Activated naive CD4-positive, alpha-beta T cell treated with anti-CD3 and anti-CD28 coated beads for 36 hours (primary cell): ENCODE results near the gene TCF4. TPM values are rescaled to one million over a fixed set of nuclear protein-coding genes. Genes with fewer than 3 reads are reported as not detected.

Source experiments
- CTCF ChIA-PET: fragments of 350-600 bp; sonication (Branson Sonifier 250); formaldehyde crosslinking; loops from one replicate; lab custom pipeline; 2021; ENCODE audit warnings: antibody characterized with exemption; lab: Charles Lee
- DNase-seq: peaks from one replicate; pipeline ENCODE4 v3.0.0-alpha.2; 2020
- H3K27ac Mint-ChIP-seq: one replicate; pipeline ENCODE4 v1.8.0; 2021; ENCODE audit warnings: mild to moderate bottlenecking, mixed read lengths
- H3K27me3 Mint-ChIP-seq: one replicate; pipeline ENCODE4 v1.8.0; 2021; ENCODE audit warnings: low read depth, mixed read lengths
- H3K36me3 Mint-ChIP-seq: one replicate; pipeline ENCODE4 v1.8.0; 2021; ENCODE audit warnings: low read depth, mixed read lengths
- H3K4me1 Mint-ChIP-seq: one replicate; pipeline ENCODE4 v1.8.0; 2021; ENCODE audit warnings: low read depth, mixed read lengths
- H3K4me3 Mint-ChIP-seq: one replicate; pipeline ENCODE4 v1.8.0; 2021; ENCODE audit warnings: mild to moderate bottlenecking, moderate library complexity, mixed read lengths
- H3K9me3 Mint-ChIP-seq: one replicate; pipeline ENCODE4 v1.8.0; 2021; ENCODE audit warnings: mixed read lengths
- intact Hi-C: fragments of 100-400 bp; cut with micrococcal nuclease; formaldehyde crosslinking; loops from one replicate; pipeline ENCODE4 v1.15.1; 2023
- total RNA-seq, 2 experiments: library from RNA; stranded (reverse); gene quantifications; one replicate each; pipeline ENCODE4 v1.2.3, GENCODE V29; 2021

The TCF4 gene
- total RNA-seq, 2 experiments from 2014 or later, result 0.49 to 0.91 TPM

- Mint-ChIP-seq H3K4me1 (no peaks in the 10 kb centered on the region), H3K27ac (no peak overlapping the region), H3K9me3 (no peaks in the 10 kb centered on the region), H3K4me3 (no peak overlapping the region), H3K27me3 (no peaks in the 10 kb centered on the region), H3K36me3 (no peaks in the 10 kb centered on the region)
- CTCF ChIA-PET, result interaction anchor here (1.0 kb wide), 1 partner anchor 16 kb away, joined by 4 read pairs; no protein-coding TSS in a partner anchor
- DNase-seq, result no peak
- intact Hi-C loops, result no loop called here
Measured at GRCh38 chr18:55219059-55219458, 368.9 kb downstream of the TCF4 start.

- intact Hi-C loops, result no loop called here
- Mint-ChIP-seq H3K4me3 (no peak overlapping the region), H3K9me3 (no peaks in the 10 kb centered on the region), H3K36me3 (no peaks in the 10 kb centered on the region), H3K4me1 (no peaks in the 10 kb centered on the region), H3K27me3 (no peaks in the 10 kb centered on the region), H3K27ac (no peak overlapping the region)
- no peak for DNase-seq
- CTCF ChIA-PET, result interaction anchor here (0.6 kb wide), 1 partner anchor 9 kb away, joined by 3 read pairs; no protein-coding TSS in a partner anchor
Measured at GRCh38 chr18:55214969-55215368, 373.0 kb downstream of the TCF4 start.

GRCh38 chr18:55214534-55214933 lies 373.5 kb downstream of the TCF4 start:
- intact Hi-C loops, result no loop called here
- Mint-ChIP-seq H3K27me3 (no peaks in the 10 kb centered on the region), H3K4me3 (no peak overlapping the region), H3K27ac (no peak overlapping the region), H3K36me3 (no peaks in the 10 kb centered on the region), H3K4me1 (no peaks in the 10 kb centered on the region), H3K9me3 (no peaks in the 10 kb centered on the region)
- no peak for DNase-seq
- CTCF ChIA-PET, result no interaction called here

- H3K9me3 Mint-ChIP-seq, result peaks cover 3% of the 10 kb centered on the region
- no peak overlapping the region for H3K4me3 Mint-ChIP-seq
- H3K4me1 Mint-ChIP-seq, result no peaks in the 10 kb centered on the region
- no peak overlapping the region for H3K27ac Mint-ChIP-seq
- no peaks in the 10 kb centered on the region for H3K36me3 Mint-ChIP-seq
- no peaks in the 10 kb centered on the region for H3K27me3 Mint-ChIP-seq
- DNase-seq, result no peak
- intact Hi-C loops, result no loop called here
- CTCF ChIA-PET, result no interaction called here
Measured at GRCh38 chr18:55213586-55213985, 374.4 kb downstream of the TCF4 start.

GRCh38 chr18:55206927-55207326 lies 381.1 kb downstream of the TCF4 start:
- intact Hi-C loops, result no loop called here
- H3K4me3 Mint-ChIP-seq, result no peak overlapping the region
- H3K27ac Mint-ChIP-seq, result no peak overlapping the region
- no peak for DNase-seq
- H3K27me3 Mint-ChIP-seq, result no peaks in the 10 kb centered on the region
- H3K4me1 Mint-ChIP-seq, result no peaks in the 10 kb centered on the region
- no peaks in the 10 kb centered on the region for H3K36me3 Mint-ChIP-seq
- CTCF ChIA-PET, result no interaction called here
- peaks cover 7% of the 10 kb centered on the region for H3K9me3 Mint-ChIP-seq

GRCh38 chr18:55202232-55202917 lies 385.6 kb downstream of the TCF4 start:
- peaks cover 4% of the 10 kb centered on the region for H3K9me3 Mint-ChIP-seq
- H3K4me1 Mint-ChIP-seq, result no peaks in the 10 kb centered on the region
- no peak overlapping the region for H3K27ac Mint-ChIP-seq
- H3K4me3 Mint-ChIP-seq, result no peak overlapping the region
- no peak for DNase-seq
- CTCF ChIA-PET, result no interaction called here
- intact Hi-C loops, result no loop called here
- no peaks in the 10 kb centered on the region for H3K36me3 Mint-ChIP-seq
- no peaks in the 10 kb centered on the region for H3K27me3 Mint-ChIP-seq

GRCh38 chr18:55199291-55199963 lies 388.6 kb downstream of the TCF4 start:
- H3K27ac Mint-ChIP-seq, result no peak overlapping the region

GRCh38 chr18:55195863-55196262 lies 392.1 kb downstream of the TCF4 start:
- H3K27ac Mint-ChIP-seq, result no peak overlapping the region
- H3K4me3 Mint-ChIP-seq, result no peak overlapping the region
- CTCF ChIA-PET, result no interaction called here
- intact Hi-C loops, result no loop called here
- no peak for DNase-seq
- H3K4me1 Mint-ChIP-seq, result no peaks in the 10 kb centered on the region
- H3K27me3 Mint-ChIP-seq, result peaks cover 5% of the 10 kb centered on the region
- H3K36me3 Mint-ChIP-seq, result no peaks in the 10 kb centered on the region
- H3K9me3 Mint-ChIP-seq, result no peaks in the 10 kb centered on the region

More at GRCh38 chr18:55199291-55199963, 388.6 kb downstream of the TCF4 start:
- intact Hi-C loops, result no loop called here
- peaks cover 4% of the 10 kb centered on the region for H3K9me3 Mint-ChIP-seq
- H3K4me3 Mint-ChIP-seq, result no peak overlapping the region
- no peaks in the 10 kb centered on the region for H3K4me1 Mint-ChIP-seq
- no peak for DNase-seq
- H3K36me3 Mint-ChIP-seq, result no peaks in the 10 kb centered on the region
- CTCF ChIA-PET, result interaction anchor here (0.7 kb wide), 1 partner anchor 405 kb away, joined by 6 read pairs; no protein-coding TSS in a partner anchor
- peaks cover 3% of the 10 kb centered on the region for H3K27me3 Mint-ChIP-seq

GRCh38 chr18:55189972-55190371 lies 398.0 kb downstream of the TCF4 start:
- DNase-seq, result no peak
- Mint-ChIP-seq H3K27me3 (peaks cover 4% of the 10 kb centered on the region), H3K4me1 (no peaks in the 10 kb centered on the region), H3K27ac (no peak overlapping the region), H3K9me3 (no peaks in the 10 kb centered on the region), H3K36me3 (no peaks in the 10 kb centered on the region), H3K4me3 (no peak overlapping the region)
- intact Hi-C loops, result no loop called here
- CTCF ChIA-PET, result no interaction called here

GRCh38 chr18:55186588-55186987 lies 401.4 kb downstream of the TCF4 start:
- CTCF ChIA-PET, result no interaction called here
- intact Hi-C loops, result no loop called here
- DNase-seq, result no peak
- H3K36me3 Mint-ChIP-seq, result no peaks in the 10 kb centered on the region
- H3K4me1 Mint-ChIP-seq, result no peaks in the 10 kb centered on the region
- no peak overlapping the region for H3K27ac Mint-ChIP-seq
- H3K9me3 Mint-ChIP-seq, result no peaks in the 10 kb centered on the region
- no peak overlapping the region for H3K4me3 Mint-ChIP-seq
- peaks cover 4% of the 10 kb centered on the region for H3K27me3 Mint-ChIP-seq

GRCh38 chr18:55185391-55185790 lies 402.6 kb downstream of the TCF4 start:
- no peak for DNase-seq
- no peak overlapping the region for H3K4me3 Mint-ChIP-seq
- no peaks in the 10 kb centered on the region for H3K36me3 Mint-ChIP-seq
- no peaks in the 10 kb centered on the region for H3K4me1 Mint-ChIP-seq
- no peak overlapping the region for H3K27ac Mint-ChIP-seq
- intact Hi-C loops, result no loop called here
- no peaks in the 10 kb centered on the region for H3K9me3 Mint-ChIP-seq
- H3K27me3 Mint-ChIP-seq, result peaks cover 2% of the 10 kb centered on the region
- CTCF ChIA-PET, result no interaction called here

GRCh38 chr18:55179835-55180234 lies 408.2 kb downstream of the TCF4 start:
- H3K27ac Mint-ChIP-seq, result no peak overlapping the region
- intact Hi-C loops, result no loop called here
- H3K36me3 Mint-ChIP-seq, result no peaks in the 10 kb centered on the region
- CTCF ChIA-PET, result no interaction called here
- H3K27me3 Mint-ChIP-seq, result no peaks in the 10 kb centered on the region
- no peak for DNase-seq
- H3K9me3 Mint-ChIP-seq, result no peaks in the 10 kb centered on the region
- H3K4me1 Mint-ChIP-seq, result no peaks in the 10 kb centered on the region
- no peak overlapping the region for H3K4me3 Mint-ChIP-seq

- CTCF ChIA-PET, result no interaction called here
- Mint-ChIP-seq H3K27ac (no peak overlapping the region), H3K9me3 (no peaks in the 10 kb centered on the region), H3K4me1 (no peaks in the 10 kb centered on the region), H3K27me3 (no peaks in the 10 kb centered on the region), H3K4me3 (no peak overlapping the region), H3K36me3 (no peaks in the 10 kb centered on the region)
- no peak for DNase-seq
- intact Hi-C loops, result no loop called here
Measured at GRCh38 chr18:55179425-55179824, 408.6 kb downstream of the TCF4 start.
